Loucy (cell line): ENCODE results near the gene KRTAP17-1.

Experiments used
- EZH2phosphoT487 ChIP-seq: fragments of 200-600 bp; IDR thresholded peaks from 2 replicates; pipeline ENCODE4 v1.6.1; 2018; ENCODE audit warnings: antibody characterized with exemption, mild to moderate bottlenecking, moderate library complexity, borderline replicate concordance
- TF ChIP-seq, protein P1 (sequence below): fragments of 200-600 bp; sonication (generic); conservative IDR thresholded peaks from 2 replicates; pipeline ENCODE4 v1.5.1; 2014; ENCODE audit warnings: mild to moderate bottlenecking, antibody characterized with exemption, low read length

- TF ChIP-seq, protein P1, sequence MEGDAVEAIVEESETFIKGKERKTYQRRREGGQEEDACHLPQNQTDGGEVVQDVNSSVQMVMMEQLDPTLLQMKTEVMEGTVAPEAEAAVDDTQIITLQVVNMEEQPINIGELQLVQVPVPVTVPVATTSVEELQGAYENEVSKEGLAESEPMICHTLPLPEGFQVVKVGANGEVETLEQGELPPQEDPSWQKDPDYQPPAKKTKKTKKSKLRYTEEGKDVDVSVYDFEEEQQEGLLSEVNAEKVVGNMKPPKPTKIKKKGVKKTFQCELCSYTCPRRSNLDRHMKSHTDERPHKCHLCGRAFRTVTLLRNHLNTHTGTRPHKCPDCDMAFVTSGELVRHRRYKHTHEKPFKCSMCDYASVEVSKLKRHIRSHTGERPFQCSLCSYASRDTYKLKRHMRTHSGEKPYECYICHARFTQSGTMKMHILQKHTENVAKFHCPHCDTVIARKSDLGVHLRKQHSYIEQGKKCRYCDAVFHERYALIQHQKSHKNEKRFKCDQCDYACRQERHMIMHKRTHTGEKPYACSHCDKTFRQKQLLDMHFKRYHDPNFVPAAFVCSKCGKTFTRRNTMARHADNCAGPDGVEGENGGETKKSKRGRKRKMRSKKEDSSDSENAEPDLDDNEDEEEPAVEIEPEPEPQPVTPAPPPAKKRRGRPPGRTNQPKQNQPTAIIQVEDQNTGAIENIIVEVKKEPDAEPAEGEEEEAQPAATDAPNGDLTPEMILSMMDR: peak; percentile 57
- no peak for TF ChIP-seq EZH2phosphoT487
Measured at GRCh38 chr17:41324180-41325075, 8.9 kb upstream of the KRTAP17-1 start.
